NOMO-1 (cell line): ENCODE results near the gene PHLDB2.

Experiments used
- DNase-seq, 2 experiments: peaks; one replicate each; lab custom pipeline; 2025; ENCODE audit not compliant: unreplicated experiment in 2 of 2; lab: John Stamatoyannopoulos, UW

PHLDB2 gene

GRCh38 chr3:111921181-111921580, 62.1 kb downstream of the PHLDB2 start:
- DNase-seq: no peak

GRCh38 chr3:111923095-111923771, 64.2 kb downstream of the PHLDB2 start:
- DNase-seq: no peak

DNA sequence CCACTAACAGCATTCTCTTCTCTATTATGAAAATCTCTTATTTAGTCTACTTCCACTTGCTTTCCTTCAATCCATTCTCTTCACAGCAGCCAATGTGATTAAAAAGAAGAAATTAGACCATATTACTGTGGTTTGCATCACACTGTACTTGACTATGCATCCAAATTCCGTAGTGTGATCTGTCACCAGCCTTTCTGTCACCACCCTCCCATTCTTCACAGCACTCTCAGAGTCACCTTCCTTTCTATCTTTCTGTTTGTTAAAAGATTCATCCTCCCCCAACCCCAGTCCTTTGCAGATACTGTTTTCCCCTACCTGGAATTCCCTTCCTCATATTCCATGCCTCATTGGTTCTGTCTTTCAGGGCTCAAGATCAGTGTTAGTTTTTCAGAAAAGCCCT, 64.7 kb downstream of the PHLDB2 start:
- no peak for DNase-seq

DNA sequence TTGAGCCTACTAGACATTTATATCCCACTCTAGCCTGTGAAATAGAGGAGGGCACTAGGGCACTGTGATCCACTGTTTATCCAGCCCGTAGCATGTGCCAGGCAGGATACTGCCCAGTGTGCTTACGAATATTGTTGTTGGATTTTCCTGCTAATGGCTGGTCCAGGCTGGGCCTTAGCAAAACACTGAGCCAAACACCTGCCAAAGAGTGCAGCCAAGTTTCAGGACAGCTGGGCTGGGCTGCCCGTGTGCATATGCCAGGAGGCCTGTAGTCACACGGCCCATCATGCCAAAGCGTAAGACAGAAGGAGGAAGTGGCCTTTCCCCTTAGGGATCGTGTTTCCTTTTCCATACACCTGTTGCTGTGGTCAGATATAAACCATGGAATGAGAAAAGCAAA, 65.2 kb downstream of the PHLDB2 start:
- DNase-seq: no peak

DNA sequence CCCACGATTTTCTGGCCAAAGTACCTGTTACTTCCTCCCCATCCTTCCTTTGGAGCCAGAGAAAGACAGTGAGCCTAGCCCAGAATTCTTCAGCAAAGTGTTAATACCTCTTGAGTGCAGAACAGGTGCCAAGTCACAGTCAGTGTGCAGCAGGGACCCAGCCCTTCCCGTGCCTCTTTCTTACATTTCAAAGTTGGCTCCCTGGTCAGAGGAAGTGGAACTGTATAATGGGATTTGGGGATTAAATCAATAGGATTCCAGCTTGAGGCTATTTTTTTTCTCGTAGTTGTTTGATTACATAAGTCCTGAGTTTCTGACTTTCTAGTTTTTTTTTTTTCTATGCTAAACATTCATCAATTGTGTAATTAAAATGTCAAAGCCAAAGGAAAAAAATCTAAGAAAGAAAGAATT, 67.2 kb downstream of the PHLDB2 start:
- DNase-seq: no peak

GRCh38 chr3:111928613-111929012, 69.5 kb downstream of the PHLDB2 start:
- DNase-seq: no peak

DNA sequence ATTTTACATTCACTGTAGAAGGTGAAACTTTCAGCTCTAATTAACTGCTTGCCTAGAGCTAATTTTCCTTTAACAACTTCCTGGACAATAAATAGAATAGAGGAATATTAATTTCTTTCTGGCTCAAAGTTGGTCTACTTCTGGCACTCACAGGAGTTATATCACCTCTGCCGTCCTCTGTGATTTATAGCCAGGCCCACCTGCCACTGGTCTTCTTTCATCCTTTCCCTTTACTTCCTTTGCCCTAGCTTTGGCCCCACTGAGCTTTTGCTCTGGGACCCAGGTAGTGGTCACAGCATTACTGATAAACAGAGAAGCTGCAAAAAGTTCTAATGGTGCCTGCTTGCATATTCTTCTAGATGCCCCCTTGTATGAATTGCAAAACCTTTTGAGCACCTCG, 70.4 kb downstream of the PHLDB2 start:
- no peak for DNase-seq

- no peak for DNase-seq
These were observed 73.9 kb downstream of the PHLDB2 start for GRCh38 chr3:111932946-111933345.

DNA sequence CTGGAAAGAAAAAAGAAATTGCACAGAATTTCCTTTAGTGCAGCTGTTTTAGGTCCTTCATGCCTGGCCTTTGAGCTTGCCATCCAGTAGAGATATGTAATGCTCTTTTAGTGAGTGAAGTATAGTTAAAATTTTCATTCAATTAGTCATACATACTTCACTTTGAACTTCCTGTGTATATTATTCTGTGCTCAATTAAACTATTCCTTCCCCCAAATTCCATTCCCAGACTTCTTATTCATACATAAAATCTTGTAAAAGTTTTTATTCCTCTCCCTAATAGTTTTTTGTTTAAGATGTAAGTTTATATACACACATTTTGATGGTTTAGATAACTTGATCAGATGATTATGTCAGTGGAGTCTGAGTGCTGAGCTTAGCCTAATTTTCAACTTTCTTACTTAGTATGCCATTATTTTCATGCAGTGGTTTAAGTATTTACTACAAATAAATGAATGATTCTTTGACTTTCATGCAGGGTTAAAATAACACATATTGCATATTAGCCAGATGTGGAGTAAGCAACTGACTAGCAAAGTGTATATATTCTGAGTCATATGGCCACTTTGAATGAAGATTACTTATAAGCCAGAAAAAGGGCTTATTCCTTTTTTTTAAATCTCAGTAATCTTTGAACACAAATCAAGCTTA, 77.3 kb downstream of the PHLDB2 start:
- DNase-seq: no peak

GRCh38 chr3:111936967-111937366, 77.9 kb downstream of the PHLDB2 start:
- no peak for DNase-seq

DNA sequence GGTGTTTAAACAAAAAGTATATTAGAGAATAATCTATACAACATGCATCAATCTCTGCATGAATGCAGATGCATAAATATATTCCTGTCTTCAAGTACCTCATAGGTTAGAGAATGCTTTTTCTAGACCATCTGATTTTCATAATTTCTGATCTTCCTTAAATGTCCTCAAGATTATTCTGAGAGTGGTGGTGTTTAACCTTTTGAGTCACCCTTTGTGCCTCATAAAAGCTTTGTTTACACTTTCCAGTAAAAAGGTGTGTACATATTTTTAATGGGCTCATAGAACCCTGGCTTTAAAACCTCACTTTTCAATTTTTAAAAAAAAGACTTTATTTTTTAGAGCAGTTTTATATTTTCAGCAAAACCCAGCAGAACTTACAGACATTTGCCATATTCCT, 78.8 kb downstream of the PHLDB2 start:
- DNase-seq: no peak

- DNase-seq: no peak
These were observed 80.8 kb downstream of the PHLDB2 start for GRCh38 chr3:111939873-111940272.

DNA sequence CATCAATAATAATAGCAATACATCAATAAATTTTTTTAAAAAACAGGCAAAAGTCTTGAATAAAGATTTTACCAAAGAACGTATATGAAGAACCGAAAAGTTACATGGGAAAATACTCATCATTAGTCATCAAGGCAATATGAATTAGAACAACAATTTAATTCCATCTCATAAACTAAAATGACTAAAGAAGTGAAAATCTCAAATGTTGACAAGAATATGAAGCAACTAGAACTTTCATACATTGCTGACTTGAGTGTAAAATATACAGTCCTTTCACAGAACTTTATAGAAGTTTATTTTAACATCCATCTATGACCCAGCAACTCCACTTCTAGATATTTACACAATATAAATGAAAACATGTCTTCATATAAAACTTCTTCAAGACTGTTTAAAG, 84.5 kb downstream of the PHLDB2 start:
- no peak for DNase-seq

DNA sequence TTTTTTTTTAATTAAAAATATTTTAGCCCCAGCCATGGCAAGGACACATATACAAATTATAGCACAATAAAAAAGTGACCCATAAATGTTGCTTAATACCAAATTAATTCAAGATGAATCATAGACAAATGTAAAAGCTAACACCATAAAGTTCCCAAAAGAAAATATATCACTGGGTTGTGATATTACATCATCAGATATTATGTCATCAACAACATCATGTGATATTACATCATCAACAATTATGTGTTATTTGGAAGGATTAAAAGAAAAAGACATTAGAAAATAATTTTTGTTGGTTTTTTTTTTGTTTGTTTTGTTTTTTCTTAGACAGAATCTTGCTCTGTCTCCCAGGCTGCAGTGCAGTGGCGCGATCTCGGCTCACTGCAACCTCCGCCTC, 85.3 kb downstream of the PHLDB2 start:
- no peak for DNase-seq

- no peak for DNase-seq
These were observed 88.2 kb downstream of the PHLDB2 start for GRCh38 chr3:111947231-111947630.

GRCh38 chr3:111948786-111949185, 89.7 kb downstream of the PHLDB2 start:
- DNase-seq: no peak

DNA sequence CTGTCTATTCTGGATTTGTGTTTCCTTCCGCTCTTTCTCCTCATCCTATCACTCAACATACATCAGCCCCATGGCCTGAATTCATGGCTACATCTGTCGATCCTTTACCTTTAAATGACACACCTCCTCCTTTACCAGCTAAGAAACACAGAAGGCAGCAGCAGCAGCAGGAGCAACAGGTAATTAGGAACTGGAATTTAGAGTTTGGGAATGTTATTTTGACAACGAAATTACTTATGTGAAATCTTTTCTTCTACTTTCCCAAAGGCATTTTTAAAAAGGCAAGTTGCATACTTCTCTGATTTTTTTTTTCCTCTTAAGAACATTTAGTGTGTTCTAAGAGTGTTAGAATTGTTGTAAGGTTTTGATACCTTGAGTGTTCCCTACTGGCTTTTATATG, 90.6 kb downstream of the PHLDB2 start:
- DNase-seq: no peak

DNA sequence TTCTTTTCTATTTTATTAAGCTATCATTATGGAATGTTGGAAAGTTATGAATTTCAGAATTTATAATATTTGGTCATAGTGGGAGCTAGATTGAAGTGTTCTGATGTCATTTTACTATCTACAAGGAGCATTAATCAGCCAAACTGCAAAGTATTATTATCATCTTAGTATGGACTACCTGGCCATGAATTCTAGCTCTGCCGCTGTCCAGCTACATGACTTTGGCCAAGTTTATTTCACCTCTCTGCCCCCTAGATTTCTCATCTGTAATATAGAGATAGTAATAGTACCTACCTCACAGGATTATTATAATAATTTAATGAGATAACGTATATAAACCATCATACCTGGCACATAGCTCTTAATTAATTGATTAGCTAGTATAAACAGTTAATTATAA, 92.0 kb downstream of the PHLDB2 start:
- no peak for DNase-seq

GRCh38 chr3:111952086-111952485, 93.0 kb downstream of the PHLDB2 start:
- no peak for DNase-seq

DNA sequence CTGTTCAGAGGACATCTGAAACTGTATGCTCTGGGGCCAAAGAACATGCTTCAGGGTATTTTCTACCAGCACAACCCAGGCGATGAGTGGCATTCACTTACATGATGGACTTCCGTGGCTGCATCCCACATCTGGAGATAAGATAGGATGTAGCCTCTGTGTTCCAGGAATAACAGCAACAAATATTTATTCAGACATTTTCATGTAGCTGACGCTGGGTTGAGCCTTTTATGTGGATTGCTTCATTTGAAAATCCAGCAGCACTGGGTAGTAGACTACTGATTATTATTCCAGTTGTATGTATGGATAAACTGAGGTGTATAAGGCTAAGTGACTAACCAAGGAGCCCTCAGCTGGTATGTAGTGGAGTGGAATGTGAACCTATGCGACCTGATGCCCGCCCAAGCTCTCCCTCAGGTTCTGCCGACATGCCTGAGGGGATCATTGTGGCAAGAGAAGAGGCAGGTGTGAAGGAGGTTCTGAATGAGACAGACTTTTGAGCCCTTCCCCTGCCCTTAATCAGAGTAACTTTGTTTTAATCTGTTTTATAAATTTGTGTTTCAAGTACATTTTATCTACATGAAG, 93.9 kb downstream of the PHLDB2 start:
- no peak for DNase-seq

GRCh38 chr3:111954228-111954990, 95.3 kb downstream of the PHLDB2 start:
- DNase-seq: no peak

GRCh38 chr3:111955876-111956275, 96.8 kb downstream of the PHLDB2 start:
- DNase-seq: no peak
